PC-3 (cell line): ENCODE data around the gene PICALM.

Experiments used
- EZH2 ChIP-seq: fragments of 300-600 bp; sonication (generic); IDR thresholded peaks from one replicate; pipeline ENCODE4 v1.6.1; 2017; ENCODE audit warnings: antibody characterized with exemption, mild to moderate bottlenecking, low read length; ENCODE audit not compliant: unreplicated experiment
- TF ChIP-seq, protein P1 (sequence below): fragments of 300-600 bp; sonication (generic); conservative IDR thresholded peaks from 2 replicates; pipeline ENCODE4 v1.5.1; 2017; ENCODE audit warnings: antibody characterized with exemption, low read depth, mild to moderate bottlenecking, low read length

DNA sequence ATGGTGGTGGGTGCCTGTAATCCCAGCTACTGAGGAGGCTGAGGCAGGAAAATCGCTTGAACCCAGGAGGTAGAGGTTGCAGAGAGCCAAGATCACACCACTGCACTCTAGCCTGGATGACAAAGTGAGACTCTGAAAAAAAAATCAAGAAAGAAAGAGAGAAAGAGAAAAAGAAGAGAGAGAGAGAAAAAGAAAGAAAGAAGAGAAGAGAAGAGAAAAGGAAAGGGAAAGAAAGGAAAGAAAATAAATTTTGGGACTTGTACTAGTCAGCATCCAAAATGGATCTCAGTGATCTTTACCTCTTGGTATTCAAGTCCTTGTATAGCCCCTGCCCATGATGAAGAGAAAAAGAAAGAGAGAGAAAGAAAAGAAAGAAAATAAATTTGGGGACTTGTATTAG is 22.2 kb upstream of the PICALM start:
- TF ChIP-seq, protein P1, sequence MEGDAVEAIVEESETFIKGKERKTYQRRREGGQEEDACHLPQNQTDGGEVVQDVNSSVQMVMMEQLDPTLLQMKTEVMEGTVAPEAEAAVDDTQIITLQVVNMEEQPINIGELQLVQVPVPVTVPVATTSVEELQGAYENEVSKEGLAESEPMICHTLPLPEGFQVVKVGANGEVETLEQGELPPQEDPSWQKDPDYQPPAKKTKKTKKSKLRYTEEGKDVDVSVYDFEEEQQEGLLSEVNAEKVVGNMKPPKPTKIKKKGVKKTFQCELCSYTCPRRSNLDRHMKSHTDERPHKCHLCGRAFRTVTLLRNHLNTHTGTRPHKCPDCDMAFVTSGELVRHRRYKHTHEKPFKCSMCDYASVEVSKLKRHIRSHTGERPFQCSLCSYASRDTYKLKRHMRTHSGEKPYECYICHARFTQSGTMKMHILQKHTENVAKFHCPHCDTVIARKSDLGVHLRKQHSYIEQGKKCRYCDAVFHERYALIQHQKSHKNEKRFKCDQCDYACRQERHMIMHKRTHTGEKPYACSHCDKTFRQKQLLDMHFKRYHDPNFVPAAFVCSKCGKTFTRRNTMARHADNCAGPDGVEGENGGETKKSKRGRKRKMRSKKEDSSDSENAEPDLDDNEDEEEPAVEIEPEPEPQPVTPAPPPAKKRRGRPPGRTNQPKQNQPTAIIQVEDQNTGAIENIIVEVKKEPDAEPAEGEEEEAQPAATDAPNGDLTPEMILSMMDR: no peak
- no peak for TF ChIP-seq EZH2
